OCI-LY1 (cell line): ENCODE measurements around the gene MAZ.

Source experiments
- CTCF ChIP-seq: fragments of 200-600 bp; sonication (generic), shearing (Covaris generic); IDR thresholded peaks from 2 replicates; pipeline ENCODE4 v1.5.1; 2017; ENCODE audit warnings: mild to moderate bottlenecking, antibody characterized with exemption, low read length, moderate library complexity, mixed read lengths
- EZH2 ChIP-seq: fragments of 200-600 bp; sonication (generic), shearing (Covaris generic); IDR thresholded peaks from 2 replicates; pipeline ENCODE4 v1.8.0; 2017; ENCODE audit warnings: borderline replicate concordance, mixed run types, mild to moderate bottlenecking, antibody characterized with exemption, low read length, moderate library complexity, mixed read lengths

DNA sequence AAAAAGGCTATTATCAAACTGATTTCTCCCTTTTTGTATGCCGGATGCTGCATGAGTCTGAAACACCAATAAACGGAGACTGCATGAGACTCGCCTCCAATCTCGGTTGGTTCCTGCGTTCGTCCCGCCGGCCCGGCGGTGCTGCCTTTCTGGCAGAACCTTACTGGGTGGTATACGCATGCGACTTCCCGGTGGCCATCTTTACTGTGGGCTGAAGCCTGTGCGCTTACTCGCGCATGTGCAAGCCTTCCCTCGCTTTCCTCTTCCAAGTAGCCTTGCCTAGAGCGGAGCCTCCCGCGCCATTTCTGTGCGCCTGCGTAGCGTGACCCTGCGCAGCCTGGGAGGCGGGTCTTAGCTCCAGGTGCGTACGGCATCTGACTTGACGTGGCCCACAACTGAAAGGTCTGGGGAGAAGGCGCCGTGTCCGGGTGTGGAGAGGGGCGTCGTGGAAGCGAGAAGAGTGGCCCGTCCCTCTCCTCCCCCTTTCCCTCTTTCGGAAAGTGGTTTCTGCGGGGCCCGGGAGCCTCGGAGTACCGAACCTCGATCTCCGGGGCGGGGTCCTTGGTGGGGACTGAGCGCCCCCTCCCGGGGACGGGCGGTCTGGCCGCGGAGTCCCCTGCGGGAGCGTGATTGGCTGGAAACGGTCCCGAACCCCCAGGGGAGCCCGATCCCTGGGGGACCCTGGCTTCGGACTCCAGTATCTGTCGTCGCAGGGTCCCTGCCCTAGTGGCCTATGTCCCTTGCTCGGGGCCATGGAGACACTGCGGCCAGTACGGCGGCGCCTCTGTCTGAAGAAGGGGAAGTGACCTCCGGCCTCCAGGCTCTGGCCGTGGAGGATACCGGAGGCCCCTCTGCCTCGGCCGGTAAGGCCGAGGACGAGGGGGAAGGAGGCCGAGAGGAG, 9.7 kb downstream of the MAZ start, which contains the start of gene PAGR1:
- TF ChIP-seq CTCF (peak; percentile 88), EZH2 (no peak)
